GM21737 (cell line): ENCODE data around the gene WWOX.
"Not testable (repeated sequence)": the region's sequence is repeated elsewhere in the genome, so short reads cannot be mapped to it uniquely, and the experiment has no call there.

Experiments
- ATAC-seq: cut with Tn5 transposase; IDR thresholded peaks from one replicate; pipeline ENCODE4 v1.9.1; 2021; ENCODE audit warnings: mild to moderate bottlenecking, moderate library complexity; ENCODE audit not compliant: unreplicated experiment

The WWOX gene

DNA sequence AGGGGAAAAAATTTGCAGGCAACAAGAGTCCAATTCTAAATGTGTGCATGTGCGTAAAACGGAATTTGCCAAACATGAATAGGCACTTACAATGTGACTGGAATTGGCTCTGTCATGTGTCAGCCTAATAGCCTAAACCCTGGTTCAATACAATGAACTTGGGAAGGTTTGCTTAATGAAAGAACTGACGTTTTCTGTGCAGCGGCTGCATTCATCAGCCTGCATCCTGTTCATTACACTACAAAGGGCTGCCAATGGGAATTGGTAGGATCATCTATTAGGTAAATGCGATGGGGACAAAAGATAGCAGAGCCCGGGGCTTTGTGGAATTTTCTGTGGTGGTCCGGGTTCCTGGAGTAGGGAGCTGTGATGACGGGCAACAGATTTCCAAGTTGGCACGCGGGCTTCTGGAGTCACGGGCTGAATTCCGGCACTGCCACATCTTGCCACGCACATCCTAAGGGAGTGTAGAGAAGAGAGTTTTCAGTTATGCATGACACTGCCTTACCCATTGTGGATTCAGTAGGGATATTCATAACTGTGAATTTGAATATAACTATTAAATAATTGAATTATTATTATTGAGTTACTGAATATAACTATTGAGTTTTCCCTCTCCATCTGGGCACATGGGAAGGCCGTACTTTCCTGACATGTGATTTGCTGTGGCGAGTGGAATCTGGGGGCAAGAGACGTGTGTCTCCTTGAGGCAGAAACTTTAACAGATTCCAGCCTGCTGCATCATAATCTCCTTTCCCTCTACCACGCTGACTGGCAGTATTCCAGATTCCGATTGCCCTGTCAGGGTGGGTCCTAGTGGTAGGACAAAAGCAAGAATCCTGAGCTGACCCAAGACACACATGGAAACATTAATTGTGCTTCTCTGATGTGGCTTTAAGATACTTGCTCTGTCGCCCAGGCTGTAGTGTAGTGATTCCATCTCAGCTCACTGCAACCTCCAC, 565.6 kb downstream of the WWOX start:
- no peak for ATAC-seq

DNA sequence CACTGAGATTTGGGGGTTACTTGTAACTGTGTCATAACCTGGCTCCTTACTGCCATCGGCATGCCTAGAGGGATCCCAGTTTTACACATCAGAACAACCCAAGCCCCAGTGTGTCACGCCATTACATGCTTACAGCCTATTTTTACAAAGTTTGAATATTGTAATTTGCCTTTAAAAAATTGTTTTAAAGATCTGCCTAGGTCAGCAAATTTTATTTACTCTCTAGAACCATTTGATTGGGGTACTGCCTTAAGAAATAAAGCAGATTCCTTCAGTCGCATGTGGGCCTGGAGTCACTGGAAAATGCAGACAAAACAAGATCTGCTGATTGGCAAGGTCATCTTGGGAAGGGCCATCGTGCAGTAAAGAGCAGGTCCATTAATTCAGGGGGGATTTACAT, 566.9 kb downstream of the WWOX start:
- ATAC-seq: no peak

DNA sequence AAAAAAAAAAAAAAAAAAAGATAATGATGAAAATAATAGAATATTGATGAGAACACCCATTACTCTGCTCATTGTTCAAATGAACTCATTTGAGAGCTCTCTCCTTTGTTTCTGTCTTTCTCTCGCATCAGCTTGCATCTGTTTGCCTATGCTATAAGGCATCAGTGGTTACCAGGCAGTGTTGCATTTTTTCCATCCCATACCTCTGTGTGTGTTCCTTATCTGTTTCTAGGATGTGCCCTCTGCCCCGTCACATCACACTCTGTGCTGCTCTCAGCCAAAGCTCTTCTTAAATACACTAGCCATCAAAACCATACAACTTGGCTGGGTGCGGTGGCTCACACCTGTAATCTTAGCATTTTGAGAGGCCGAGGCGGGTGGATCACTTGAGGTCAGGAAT, 568.2 kb downstream of the WWOX start:
- no peak for ATAC-seq

DNA sequence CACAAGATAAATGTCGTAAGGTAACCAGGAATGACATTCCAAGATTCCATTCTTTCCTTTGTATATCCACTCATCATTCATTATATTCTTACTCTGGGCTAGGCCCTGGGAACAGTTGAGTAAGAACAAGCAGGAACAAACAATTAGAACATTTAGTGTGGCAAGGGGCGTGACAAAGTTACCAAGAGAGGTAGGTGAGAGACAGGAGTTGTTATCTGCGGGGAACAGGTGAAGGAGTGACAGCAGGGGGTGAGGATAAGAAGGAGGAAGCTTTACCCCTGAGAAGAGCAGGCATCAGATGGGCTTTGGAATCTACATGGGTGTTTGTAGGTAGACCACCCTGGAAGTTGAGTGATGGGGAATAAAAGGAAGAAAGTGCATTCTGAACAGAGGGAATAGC, 568.9 kb downstream of the WWOX start:
- ATAC-seq: no peak

DNA sequence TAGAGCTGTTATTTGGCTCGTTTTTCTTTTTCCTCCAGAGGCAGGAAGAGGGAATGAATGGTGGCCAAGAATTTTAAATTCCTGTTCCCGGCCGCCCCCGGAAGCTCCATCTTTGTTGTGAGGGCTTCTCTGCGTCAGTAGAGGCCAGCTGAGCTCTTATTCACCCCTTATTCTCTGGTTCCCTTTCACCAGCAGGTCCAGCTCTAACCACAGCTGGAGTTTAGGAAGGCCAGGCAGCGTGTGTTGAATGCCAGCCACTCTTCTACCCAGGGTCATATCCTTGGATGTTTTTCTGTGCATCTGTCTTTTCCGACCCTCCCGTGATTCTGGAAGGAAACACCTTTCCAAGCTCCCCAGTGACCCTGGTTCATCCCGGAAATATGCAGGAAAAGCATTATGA, 570.5 kb downstream of the WWOX start:
- ATAC-seq: no peak

DNA sequence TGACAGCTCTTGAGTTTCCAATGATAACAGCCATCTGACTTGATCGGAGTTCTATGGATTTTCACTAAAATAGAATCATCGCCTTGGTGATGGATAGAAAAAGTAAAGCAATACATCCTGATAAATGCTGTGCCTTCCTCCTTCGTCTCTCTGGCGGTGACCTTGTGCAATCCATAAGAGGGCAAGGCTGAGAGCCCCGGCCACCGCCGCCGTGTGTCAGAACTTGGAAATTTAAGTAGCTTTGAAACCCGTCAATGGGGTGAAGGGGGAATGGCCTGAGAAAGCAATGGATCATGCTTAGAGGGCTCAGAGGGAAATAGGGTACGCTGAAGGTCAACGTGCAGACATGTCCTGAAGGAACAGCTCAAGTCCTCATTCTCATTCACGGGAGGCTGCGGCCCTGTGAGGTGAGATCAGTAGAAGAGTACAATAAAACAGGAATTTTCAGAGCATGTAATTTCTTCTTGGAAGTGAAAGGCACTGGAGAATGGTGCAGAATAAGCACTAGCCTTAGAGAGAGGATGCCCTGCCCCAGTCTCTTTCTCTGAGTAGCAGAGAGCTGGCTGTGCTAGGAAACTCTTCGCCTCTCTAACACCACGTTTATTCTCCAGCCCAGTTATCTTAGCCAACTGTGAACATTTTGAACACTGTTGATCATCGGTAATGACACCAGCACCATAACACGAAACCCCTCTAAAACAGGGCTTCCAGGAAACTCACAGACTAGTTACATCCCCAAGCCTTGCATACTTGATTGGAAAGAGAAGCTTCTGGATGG, 573.5 kb downstream of the WWOX start:
- no peak for ATAC-seq

DNA sequence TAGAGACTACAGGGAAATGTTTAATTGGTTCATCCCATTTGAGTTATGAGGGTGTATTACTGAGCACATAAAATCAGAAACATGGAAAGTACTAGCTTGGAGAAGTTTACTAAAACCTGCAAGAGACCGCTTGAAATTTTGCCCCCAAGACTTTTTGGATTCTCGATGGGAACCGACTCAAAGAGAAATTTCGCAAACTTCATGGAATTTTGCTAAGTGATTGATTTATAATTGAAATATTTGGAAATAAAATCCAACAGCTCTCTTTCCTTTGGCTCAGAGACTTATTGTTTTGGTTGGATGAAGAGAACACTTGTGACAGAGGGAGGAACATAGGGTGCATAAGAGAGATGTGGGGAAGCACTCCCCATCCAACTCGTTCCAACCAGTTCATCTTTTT, 574.4 kb downstream of the WWOX start:
- no peak for ATAC-seq

DNA sequence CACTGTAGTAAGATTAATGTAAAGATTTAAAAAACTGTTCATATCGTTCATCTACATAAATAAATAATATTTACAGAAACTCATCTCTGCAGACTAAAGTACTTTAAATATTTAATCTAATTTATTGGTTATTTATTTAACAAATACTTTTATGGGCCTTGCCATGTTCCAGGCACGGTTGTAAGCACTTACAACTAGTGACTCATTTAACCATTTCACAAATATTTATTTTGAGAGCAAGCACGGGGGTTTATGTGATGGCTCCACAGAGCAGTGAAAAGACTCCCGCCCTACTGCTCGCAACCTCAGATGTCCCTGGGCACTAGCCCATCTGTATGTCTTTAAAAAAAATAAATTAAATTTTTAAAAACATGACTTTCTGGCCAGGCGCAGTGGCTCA, 575.9 kb downstream of the WWOX start:
- no peak for ATAC-seq

DNA sequence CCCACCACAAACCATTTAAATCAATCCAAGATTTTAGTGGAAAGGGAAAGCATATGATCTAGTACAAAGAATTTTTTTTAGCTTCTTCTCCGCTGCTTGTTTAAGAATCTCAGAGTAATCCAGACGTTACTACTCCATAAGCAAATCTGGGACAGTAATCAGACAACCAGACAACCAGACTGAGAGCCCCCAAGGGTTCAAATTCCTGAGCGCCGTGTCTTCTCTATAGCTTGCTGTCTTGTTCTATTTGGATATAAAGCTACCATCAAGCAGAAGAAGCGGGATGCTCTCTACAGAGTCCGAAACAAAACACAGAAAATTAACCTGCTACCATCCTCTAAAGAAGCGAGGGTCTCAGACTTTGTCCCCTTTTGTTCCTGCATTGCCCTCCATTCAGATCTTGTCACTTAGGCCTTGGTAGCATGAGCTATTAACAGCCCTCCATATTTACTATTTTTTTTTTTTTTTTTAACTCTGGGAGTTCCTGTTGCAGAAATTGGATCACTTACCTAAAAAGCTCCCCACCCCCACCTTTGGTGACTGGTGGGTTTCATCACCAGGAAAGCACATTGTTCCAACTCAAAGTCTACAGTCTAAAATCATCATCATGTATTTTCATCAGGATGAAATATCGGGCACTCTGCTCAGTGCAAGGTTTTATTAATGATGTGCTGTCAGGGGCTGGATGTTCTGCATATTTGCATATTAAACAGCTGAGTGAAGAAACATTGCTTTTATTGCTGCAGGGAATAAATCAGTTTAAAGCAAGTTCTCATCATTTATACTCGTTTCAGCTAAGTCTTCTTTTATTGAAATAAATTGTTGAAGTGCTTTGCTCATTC, 576.7 kb downstream of the WWOX start:
- ATAC-seq: no peak

DNA sequence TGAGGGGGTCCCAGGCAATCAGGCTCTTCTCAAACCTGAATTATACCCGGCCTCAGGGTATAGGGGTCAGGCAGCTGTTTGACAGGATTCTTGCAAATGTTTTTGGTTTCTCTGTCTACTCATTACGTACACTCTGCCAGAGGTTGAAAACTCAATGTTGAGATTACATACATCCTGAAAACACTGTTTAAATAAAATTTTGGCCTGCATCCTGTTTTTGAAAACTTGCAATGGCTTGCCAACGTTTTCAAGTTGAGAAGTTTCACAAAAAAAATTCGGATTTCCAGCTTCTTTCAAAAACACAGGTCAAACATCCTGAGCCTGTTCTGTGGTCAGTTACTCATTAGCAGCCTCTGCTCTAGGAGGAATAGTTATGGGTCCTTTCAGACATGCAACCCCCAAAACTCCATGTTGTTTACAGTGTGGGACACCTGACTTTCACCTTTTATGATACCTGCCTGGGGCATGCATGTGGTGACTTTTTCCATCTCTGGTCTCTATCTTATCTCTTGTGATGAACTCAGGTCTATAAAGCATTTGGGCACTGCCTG, 577.8 kb downstream of the WWOX start:
- no peak for ATAC-seq

DNA sequence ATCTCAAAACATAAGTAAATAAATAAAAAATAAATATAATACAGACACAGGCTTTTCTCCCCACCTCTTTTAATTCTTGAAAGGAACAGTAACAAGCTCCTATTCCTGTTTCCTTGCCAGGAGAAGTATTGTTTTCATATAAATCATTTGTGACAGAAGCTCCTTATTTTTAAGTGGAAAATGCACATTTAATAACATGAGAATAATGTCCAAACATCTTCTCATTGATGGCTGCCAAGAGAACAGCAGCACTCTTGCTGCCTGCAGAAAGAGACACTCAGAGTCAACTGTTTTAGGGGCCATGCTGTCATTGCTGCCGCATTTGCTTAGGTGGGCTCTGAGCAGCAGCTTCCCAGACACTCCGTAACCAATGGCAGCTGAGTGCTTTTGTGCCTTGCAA, 580.1 kb downstream of the WWOX start:
- no peak for ATAC-seq

DNA sequence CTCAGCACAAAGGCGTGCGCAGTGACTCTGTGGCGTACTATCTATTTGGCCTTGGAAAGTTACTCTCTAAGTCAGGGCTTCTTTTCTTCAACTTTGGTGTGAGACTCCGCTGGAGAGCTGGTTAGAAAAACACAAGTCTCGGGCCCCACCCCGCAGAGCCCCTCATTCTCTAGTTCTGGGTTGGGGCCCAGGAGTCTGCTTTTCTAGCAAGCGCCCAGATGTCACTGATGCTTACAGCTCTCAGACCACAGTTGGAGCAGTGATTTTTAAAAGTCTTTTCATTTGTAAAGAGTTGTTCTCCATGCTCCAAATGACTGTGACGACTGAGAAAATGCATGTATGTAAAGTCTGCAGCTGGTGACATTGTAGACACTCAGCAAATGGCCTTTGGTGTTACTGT, 582.3 kb downstream of the WWOX start:
- ATAC-seq: no peak

DNA sequence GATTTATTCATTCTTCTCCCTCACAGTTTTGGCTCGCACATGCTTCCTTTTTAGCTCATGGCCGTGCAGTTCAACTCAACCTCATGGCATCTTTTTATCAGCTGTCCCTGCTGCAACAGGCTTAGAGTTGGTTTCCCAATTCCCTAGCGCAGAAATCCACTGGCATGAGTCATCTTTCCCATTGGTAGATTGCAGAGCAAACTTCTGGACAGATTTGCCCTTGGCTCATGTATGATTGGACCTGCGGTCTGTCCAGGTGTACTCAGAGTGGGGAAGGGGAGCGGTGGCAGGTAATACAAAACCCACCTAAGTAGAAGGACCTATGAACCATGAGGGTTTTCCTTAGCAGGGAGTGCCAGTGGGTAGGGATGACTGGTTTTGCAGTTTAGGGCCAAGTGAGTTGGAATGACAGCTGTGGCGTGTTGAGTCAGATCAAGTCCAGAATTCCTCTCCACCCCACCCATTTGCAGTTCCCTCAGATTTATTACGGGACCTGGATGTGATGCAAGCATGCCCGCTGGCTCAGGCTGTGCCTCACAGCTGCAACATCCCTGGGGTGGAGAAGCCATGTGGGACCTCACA, 584.7 kb downstream of the WWOX start:
- ATAC-seq: no peak

DNA sequence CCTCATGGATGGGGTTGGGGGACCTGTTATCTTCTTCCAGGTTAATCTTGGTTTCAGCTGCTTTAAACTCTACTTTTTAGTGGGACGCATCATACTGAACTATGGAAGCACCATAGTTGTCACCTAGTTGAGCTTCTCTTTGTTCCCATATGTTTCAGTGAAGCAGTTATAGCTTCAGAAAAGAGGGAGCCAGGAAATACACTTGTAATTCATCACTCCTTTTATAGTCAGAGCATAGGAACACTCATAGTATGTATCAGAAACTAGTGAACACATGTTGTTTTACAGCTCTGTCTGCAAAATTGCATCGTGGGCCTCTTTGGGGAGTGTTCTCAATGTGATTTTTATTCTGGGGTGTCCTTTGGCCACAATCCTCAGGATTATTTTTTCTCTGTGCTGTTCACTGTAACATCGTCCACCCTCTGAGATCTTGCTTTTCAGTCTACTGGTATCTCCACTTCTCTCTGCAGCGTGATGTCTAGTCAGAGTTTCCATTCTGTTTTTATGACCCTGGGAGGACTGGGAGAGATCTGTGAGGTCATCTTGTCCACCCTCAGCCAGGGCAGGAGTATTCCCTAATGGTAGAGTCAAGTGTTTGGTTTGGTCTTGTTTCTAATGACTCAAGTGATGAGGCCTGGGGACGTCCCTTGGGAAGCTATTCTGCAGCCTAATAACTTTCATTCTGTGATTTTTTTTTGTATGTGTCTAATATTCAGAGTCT, 585.4 kb downstream of the WWOX start:
- no peak for ATAC-seq

DNA sequence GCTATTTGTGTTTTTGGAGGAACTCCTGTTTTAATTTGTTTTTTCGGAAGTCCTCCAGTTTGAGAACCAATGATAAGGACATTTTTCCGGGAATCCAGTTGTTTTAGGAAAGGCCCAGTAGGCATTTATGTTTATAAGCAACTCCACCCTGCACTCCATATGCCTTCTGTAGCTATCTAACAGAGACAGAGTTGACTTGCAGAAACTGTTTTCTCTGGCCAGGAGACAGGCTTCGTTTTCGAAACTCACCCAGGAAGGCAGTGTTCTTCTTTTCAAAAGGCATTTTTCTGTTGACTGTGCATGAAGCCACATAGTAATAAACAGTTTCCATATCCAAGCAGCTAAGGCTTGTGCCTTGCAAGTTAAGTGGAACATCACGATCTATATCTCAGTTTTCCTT, 587.1 kb downstream of the WWOX start:
- no peak for ATAC-seq

DNA sequence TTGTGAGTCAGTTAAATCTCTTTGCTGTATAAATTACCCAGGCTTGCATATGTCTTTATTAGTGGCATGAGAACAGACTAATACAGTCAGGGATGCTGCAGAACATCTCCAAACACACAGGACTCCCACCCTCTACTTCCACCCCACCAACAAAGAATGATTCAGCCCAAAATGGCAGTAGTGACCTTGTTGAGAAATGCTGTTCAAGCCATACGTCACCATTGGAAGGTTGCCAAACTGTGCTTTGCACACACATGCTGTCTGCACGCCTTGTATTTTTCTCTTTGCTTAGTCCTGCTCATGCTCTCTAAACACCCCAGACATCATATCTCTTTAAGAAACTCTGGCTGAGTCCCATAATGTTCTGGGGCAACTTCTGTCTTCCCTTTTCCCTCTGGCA, 589.6 kb downstream of the WWOX start:
- no peak for ATAC-seq

DNA sequence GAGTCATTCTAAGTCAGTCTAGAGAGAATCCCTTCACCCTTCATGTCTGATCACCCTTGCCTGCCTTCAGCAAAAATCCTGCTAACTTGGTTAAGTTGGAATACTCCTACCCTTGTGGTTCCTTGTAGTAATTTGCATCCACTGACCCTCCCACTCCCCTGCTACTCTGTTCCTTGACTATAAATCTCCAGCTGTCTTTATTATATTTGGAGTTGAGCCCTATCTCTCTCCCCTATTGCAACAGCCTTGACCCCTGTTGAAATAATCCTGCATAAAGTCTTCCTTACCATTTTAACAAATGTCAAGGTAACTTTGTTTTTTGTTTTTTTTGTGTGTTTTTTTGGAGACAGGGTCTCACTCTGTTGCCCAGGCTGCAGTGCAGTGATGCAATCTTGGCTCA, 590.1 kb downstream of the WWOX start:
- ATAC-seq: no peak

DNA sequence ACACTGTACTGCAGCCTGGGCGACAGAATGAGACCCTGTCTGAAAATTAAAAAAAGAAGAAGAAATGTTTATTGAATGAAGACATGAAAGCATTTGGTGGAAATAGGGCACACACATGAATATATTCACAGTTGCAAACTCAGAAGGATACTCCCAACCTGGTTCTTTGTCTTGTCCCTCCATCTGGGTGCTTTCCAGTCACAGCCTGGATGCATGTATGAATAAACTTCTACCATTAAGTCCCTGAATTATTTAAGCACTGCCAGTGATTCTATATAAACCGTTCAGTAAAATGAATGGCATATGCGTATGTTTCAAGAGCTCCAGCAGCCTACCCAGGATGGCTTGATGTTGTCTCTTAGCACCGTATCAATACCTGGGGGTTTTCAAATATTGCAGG, 591.1 kb downstream of the WWOX start:
- ATAC-seq: no peak

DNA sequence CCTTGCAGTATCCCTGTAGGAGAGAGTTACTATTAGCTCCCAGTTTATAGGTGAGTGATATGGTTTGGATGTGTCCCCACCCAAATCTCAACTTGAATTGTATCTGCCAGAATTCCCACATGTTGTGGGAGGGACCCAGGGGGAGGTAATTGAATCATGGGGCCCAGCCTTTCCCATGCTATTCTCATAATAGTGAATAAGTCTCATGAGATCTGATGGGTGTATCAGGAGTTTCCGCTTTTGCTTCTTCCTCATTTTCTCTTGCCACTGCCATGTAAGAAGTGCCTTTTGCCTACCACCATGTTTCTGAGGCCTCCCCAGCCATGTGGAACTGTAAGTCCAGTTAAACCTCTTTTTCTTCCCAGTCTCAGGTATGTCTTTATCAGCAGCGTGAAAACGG, 592.3 kb downstream of the WWOX start:
- ATAC-seq: not testable (repeated sequence)

DNA sequence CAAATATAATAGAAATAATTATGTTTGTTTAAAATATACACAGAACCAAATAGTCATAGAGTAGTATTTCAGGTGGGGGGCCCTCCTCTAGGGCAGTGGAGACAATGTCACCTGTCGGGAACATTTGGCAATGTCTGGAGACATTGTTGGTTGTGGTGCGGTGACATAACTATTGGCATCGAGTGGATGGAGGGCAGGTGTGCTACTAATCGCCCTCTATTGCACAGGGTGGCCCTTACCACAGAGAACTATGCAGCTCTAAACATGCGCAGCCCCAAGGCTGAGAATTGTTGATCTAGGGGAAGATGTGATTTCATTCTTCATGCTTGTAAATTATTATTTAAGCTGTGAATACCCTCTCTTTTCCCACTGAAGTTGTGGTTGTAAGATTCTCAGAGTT, 594.0 kb downstream of the WWOX start:
- ATAC-seq: no peak
